ENCODE measurements around the gene CEMIP. TPM values are rescaled to one million over a fixed set of nuclear protein-coding genes. Genes with fewer than 3 reads are reported as not detected.

Gene CEMIP
- total and polyA plus RNA-seq, 2 of the 8 experiments (the other 6 are each of a cell fraction or from before 2014, with no cell fraction given) = 0.11 to 0.60 TPM

DNA sequence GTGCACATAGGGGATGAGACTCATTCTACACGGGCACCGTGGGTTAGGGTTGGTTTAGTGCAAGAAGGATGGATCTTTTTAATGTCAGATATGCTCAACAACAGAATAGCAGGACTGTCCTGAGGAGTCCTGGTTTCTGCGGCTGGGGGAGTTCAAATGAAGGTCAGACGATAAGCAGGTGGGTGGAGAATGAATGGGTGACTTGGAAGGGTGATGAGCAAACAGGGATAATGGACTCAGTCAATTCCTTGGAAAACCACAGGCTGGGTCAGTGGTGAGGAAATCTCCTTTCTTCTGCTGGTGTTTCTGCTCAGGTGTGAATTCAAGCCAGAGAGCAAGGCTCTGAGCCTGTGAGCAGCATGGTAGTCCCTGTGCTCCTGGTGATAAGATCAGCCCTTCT is 150.5 kb downstream of the CEMIP start:
- H4K20me1 ChIP-seq (replicated peaks in 1 of 2; ENCODE audit: control insufficient read depth in 1 of 2, insufficient read depth in 2 of 2, low read length in 2 of 2) = no peaks in the 10 kb centered on the region
- no peaks in the 10 kb centered on the region for H3K36me3 ChIP-seq (ENCODE audit: control insufficient read depth in 2 of 4, insufficient read depth in 4 of 4, low read length in 3 of 4)
- H4K5ac ChIP-seq (ENCODE audit: insufficient read length, low read depth, low read length) = no peak overlapping the region
- ChIA-PET POLR2A (ENCODE audit: partially characterized antibody) (no interaction called here), CTCF (ENCODE audit: partially characterized antibody) (interaction anchor here (0.5 kb wide), 1 partner anchor 8 kb away, joined by 3 read pairs; no protein-coding TSS in a partner anchor)
- FAIRE-seq = no peak
- no peaks in the 10 kb centered on the region for H3K27me3 ChIP-seq (replicated peaks in 1 of 4; ENCODE audit: control insufficient read depth in 3 of 4, extremely low read depth in 1 of 4, insufficient read depth in 3 of 4, low read length in 3 of 4)
- no peak overlapping the region for H3K4me2 ChIP-seq (ENCODE audit: insufficient read depth in 1 of 2, low read depth in 2 of 2, low read length in 2 of 2)
- no peak overlapping the region for H2BK20ac ChIP-seq (ENCODE audit: low read length)
- no peak overlapping the region for H2BK12ac ChIP-seq (ENCODE audit: low read depth, low read length)
- H2BK120ac ChIP-seq (replicated peaks; ENCODE audit: low read depth, low read length) = no peak overlapping the region
- no peak overlapping the region for H3K4ac ChIP-seq (replicated peaks; ENCODE audit: insufficient read length, low read depth, low read length)
- H3K4me3 ChIP-seq (ENCODE audit: extremely low read depth in 1 of 4, insufficient read depth in 2 of 4, low read depth in 3 of 4, low read length in 4 of 4) = no peak overlapping the region
- no peaks in the 10 kb centered on the region; the same call in 1 of the 2 replicates for H3K23me2 ChIP-seq (ENCODE audit: low read depth, low read length)
- no peak overlapping the region for H2BK15ac ChIP-seq (ENCODE audit: low read length)
- no peak overlapping the region for H3K23ac ChIP-seq (ENCODE audit: insufficient read length)
- H2AK5ac ChIP-seq (ENCODE audit: low read depth, low read length) = no peak overlapping the region
- no peaks in the 10 kb centered on the region for H3K9me3 ChIP-seq (ENCODE audit: insufficient read depth in 2 of 2, low read depth in 1 of 2, low read length in 1 of 2)
- H3K4me1 ChIP-seq (replicated peaks in 1 of 4; ENCODE audit: control insufficient read depth in 3 of 4, insufficient read depth in 4 of 4, low read length in 3 of 4) = no peaks in the 10 kb centered on the region; a peak in 1 of 7 replicates
- no peak overlapping the region for H3K9ac ChIP-seq (replicated peaks in 1 of 4; ENCODE audit: extremely low read depth in 1 of 4, low read depth in 3 of 4, low read length in 3 of 4)
- no peaks in the 10 kb centered on the region for H3K79me2 ChIP-seq (ENCODE audit: control insufficient read depth in 1 of 2, insufficient read depth in 2 of 2, low read length in 2 of 2)
- H2AFZ ChIP-seq (ENCODE audit: low read length) = no peak overlapping the region
- no peak overlapping the region for H4K91ac ChIP-seq (replicated peaks; ENCODE audit: insufficient read length, low read length)
- no peak for DNase-seq (ENCODE audit: low read depth in 1 of 2, low spot score in 2 of 2)
- H2BK5ac ChIP-seq (ENCODE audit: low read depth, low read length) = no peak overlapping the region
- no peak overlapping the region for H3K27ac ChIP-seq (ENCODE audit: low read depth, low read length)
- H3K14ac ChIP-seq (ENCODE audit: insufficient read length) = no peak overlapping the region
- no peaks in the 10 kb centered on the region for H3K79me1 ChIP-seq (ENCODE audit: low read depth, low read length)
- 84% methylated on average over 4 of the region's 4 CpGs; no CpG with 5 or more reads in 1 of the 2 experiments for WGBS, 2 experiments (ENCODE audit: extremely low coverage in 1 of 2, insufficient coverage in 1 of 2, insufficient read length in 1 of 2, insufficient replicate concordance in 2 of 2, low coverage in 1 of 2, low lambda C conversion rate in 2 of 2, missing lambda C conversion rate in 1 of 2)
- H3K18ac ChIP-seq (ENCODE audit: extremely low read depth, low read length) = no peak overlapping the region
- H3K56ac ChIP-seq (replicated peaks; ENCODE audit: insufficient read length, low read depth, low read length) = no peak overlapping the region
- no peak overlapping the region for H4K8ac ChIP-seq (ENCODE audit: extremely low read depth, insufficient read depth, low read length)
- TF ChIP-seq USF2 (IDR thresholded peaks at IDR 0.05; ENCODE audit: low read length) (no peak), TAF1 (IDR thresholded peaks at IDR 0.05; ENCODE audit: low read depth, low read length) (no peak), PHF8 (conservative IDR thresholded peaks at IDR 0.05; ENCODE audit: low read depth, low read length) (no peak), SRF (IDR thresholded peaks at IDR 0.05; ENCODE audit: low read depth, low read length) (no peak), SIRT6 (IDR thresholded peaks at IDR 0.05; ENCODE audit: low read length) (no peak), TEAD4 (IDR thresholded peaks at IDR 0.05; ENCODE audit: low read depth, low read length) (no peak), MAFK (IDR thresholded peaks at IDR 0.05; ENCODE audit: low read depth, low read length) (no peak), JUN (IDR thresholded peaks at IDR 0.05; ENCODE audit: low read depth, low read length) (no peak), CEBPB (IDR thresholded peaks at IDR 0.05; ENCODE audit: low read depth, low read length) (no peak), EP300 (IDR thresholded peaks at IDR 0.05; ENCODE audit: borderline replicate concordance in 1 of 2, low read depth in 2 of 2, low read length in 2 of 2) (no peak), CHD2 (IDR thresholded peaks at IDR 0.05; ENCODE audit: low read length) (no peak), EGR1 (IDR thresholded peaks at IDR 0.05; ENCODE audit: borderline replicate concordance, low read depth, low read length) (no peak), ASH2L (IDR thresholded peaks at IDR 0.05; ENCODE audit: low read length) (no peak), BCL11A (IDR thresholded peaks at IDR 0.05; ENCODE audit: low read depth in 2 of 2, low read length in 2 of 2) (no peak), KDM1A (IDR thresholded peaks at IDR 0.05; ENCODE audit: borderline replicate concordance, low read length) (no peak)
